GM23338 (cell line): ENCODE measurements around the gene HMG20B. TPM values are rescaled to one million over a fixed set of nuclear protein-coding genes. Genes with fewer than 3 reads are reported as not detected.

Source experiments
- ATAC-seq: fragments of 200-7000 bp; cut with Tn5 transposase; 3 replicates; pipeline ENCODE4 v1.9.1; 2020
- DNase-seq: peaks from one replicate; pipeline ENCODE4 v3.0.0-alpha.2; 2015; ENCODE audit warnings: low spot score
- H2AFZ ChIP-seq: fragments of 200-600 bp; sonication (generic); 2 replicates; pipeline ENCODE4 v1.8.0; 2016; ENCODE audit warnings: antibody characterized with exemption, mild to moderate bottlenecking, moderate library complexity
- H3F3A ChIP-seq: fragments of 200-600 bp; sonication (generic); replicated peaks from 2 replicates; pipeline ENCODE4 v1.8.0; 2017; ENCODE audit warnings: antibody characterized with exemption, mixed run types, low read depth
- H3K27ac ChIP-seq: fragments of 200-600 bp; sonication (generic); 2 replicates; pipeline ENCODE4 v1.6.1; 2016; ENCODE audit warnings: low read depth
- H3K27me3 ChIP-seq: fragments of 200-600 bp; sonication (generic); 2 replicates; pipeline ENCODE4 v1.8.0; 2016; ENCODE audit warnings: mild to moderate bottlenecking, mixed run types, moderate library complexity; ENCODE audit not compliant: insufficient read depth
- H3K36me3 ChIP-seq: fragments of 200-600 bp; sonication (generic); 2 replicates; pipeline ENCODE4 v1.8.0; 2016; ENCODE audit warnings: mild to moderate bottlenecking; ENCODE audit not compliant: insufficient read depth
- H3K4me1 ChIP-seq: fragments of 200-600 bp; sonication (generic); 2 replicates; pipeline ENCODE4 v1.8.0; 2016; ENCODE audit warnings: mild to moderate bottlenecking, moderate library complexity; ENCODE audit not compliant: insufficient read depth
- H3K4me2 ChIP-seq: fragments of 200-600 bp; sonication (generic); 2 replicates; pipeline ENCODE4 v1.7.1; 2017; ENCODE audit warnings: mixed run types
- H3K4me3 ChIP-seq: fragments of 200-600 bp; sonication (generic); 2 replicates; pipeline ENCODE4 v1.6.1; 2016; ENCODE audit warnings: mixed run types
- H3K79me2 ChIP-seq: fragments of 200-600 bp; sonication (generic); replicated peaks from 2 replicates; pipeline ENCODE4 v1.8.0; 2017; ENCODE audit warnings: mild to moderate bottlenecking; ENCODE audit not compliant: insufficient read depth
- H3K9me2 ChIP-seq: fragments of 200-600 bp; sonication (generic); 2 replicates; pipeline ENCODE4 v1.8.0; 2017; ENCODE audit not compliant: insufficient read depth
- H4K20me1 ChIP-seq: fragments of 200-600 bp; sonication (generic); replicated peaks from 2 replicates; pipeline ENCODE4 v1.8.0; 2017; ENCODE audit warnings: mild to moderate bottlenecking; ENCODE audit not compliant: insufficient read depth
- H3K27ac Mint-ChIP-seq: 2 replicates; pipeline ENCODE4 v1.8.0; 2020; ENCODE audit warnings: inconsistent platforms, mild to moderate bottlenecking, moderate library complexity, mixed read lengths
- H3K27me3 Mint-ChIP-seq: 3 replicates; pipeline ENCODE4 v1.8.0; 2022; ENCODE audit warnings: low read depth, mild to moderate bottlenecking, moderate library complexity, mixed read lengths, inconsistent platforms; ENCODE audit not compliant: insufficient read depth, poor library complexity
- H3K36me3 Mint-ChIP-seq: 3 replicates; pipeline ENCODE4 v1.8.0; 2021; ENCODE audit warnings: low read depth, mild to moderate bottlenecking, inconsistent platforms, moderate library complexity, mixed read lengths
- H3K4me1 Mint-ChIP-seq: 3 replicates; pipeline ENCODE4 v1.8.0; 2020; ENCODE audit warnings: mild to moderate bottlenecking, inconsistent platforms, mixed read lengths
- H3K4me3 Mint-ChIP-seq: 3 replicates; pipeline ENCODE4 v1.8.0; 2021; ENCODE audit warnings: moderate library complexity, mild to moderate bottlenecking, inconsistent platforms, mixed read lengths
- H3K9me3 Mint-ChIP-seq: 3 replicates; pipeline ENCODE4 v1.8.0; 2020; ENCODE audit warnings: moderate library complexity, mild to moderate bottlenecking, inconsistent platforms, mixed read lengths
- CTCF ChIP-seq, 2 experiments: fragments of 200-600 bp in 1 of 2; sonication (generic) in 1 of 2; conservative IDR thresholded peaks; 2 replicates each; pipeline versions ENCODE4 v1.5.1 to v1.6.1; 2016 to 2017; ENCODE audit warnings: antibody characterized with exemption in 2 of 2, low read depth in 2 of 2, mild to moderate bottlenecking in 2 of 2, moderate library complexity in 1 of 2
- EZH2 ChIP-seq: fragments of 200-600 bp; sonication (generic); IDR thresholded peaks from one replicate; pipeline ENCODE4 v1.8.0; 2017; ENCODE audit warnings: antibody characterized with exemption, mild to moderate bottlenecking, low read depth; ENCODE audit not compliant: unreplicated experiment
- NANOG ChIP-seq: IDR thresholded peaks from 2 replicates; pipeline ENCODE4 v1.6.1; 2016; ENCODE audit warnings: antibody characterized with exemption, borderline replicate concordance
- STAT1 ChIP-seq: IDR thresholded peaks from one replicate; pipeline ENCODE4 v1.6.1; 2016; ENCODE audit warnings: antibody characterized with exemption; ENCODE audit not compliant: unreplicated experiment
- ZNF114 ChIP-seq: fragments of 250-450 bp; sonication (Bioruptor Pico); IDR thresholded peaks from 2 replicates; pipeline ENCODE4 v1.5.0; 2020; ENCODE audit warnings: mild to moderate bottlenecking, moderate library complexity
- polyA plus RNA-seq: library from polyadenylated mRNA; unstranded; fragments of >200 nt; fragmentation: Nextera tagmentation; extraction: Ambion mirVana; gene quantifications from 2 replicates; pipeline ENCODE4 v1.2.1, GENCODE V29; 2016
- total RNA-seq: library from RNA; depleted of rRNA; stranded (reverse); fragments of >200 nt; shearing (Covaris generic); gene quantifications from 2 replicates; pipeline ENCODE4 v1.2.3, GENCODE V29; 2014
- TF ChIP-seq, protein P1 (sequence below): IDR thresholded peaks from one replicate; pipeline ENCODE4 v1.6.1; 2018; ENCODE audit warnings: antibody characterized with exemption; ENCODE audit not compliant: unreplicated experiment
- TF ChIP-seq, protein P2 (sequence below): IDR thresholded peaks from 2 replicates; pipeline ENCODE4 v1.6.1; 2016; ENCODE audit warnings: antibody characterized with exemption
- TF ChIP-seq, protein P3 (sequence below): fragments of 250-450 bp; sonication (Bioruptor Pico); IDR thresholded peaks from 2 replicates; pipeline ENCODE4 v1.5.0; 2020; ENCODE audit warnings: mild to moderate bottlenecking, moderate library complexity

The HMG20B gene
- total and polyA plus RNA-seq, 2 experiments from 2014 or later = 74.1 to 130 TPM

DNA sequence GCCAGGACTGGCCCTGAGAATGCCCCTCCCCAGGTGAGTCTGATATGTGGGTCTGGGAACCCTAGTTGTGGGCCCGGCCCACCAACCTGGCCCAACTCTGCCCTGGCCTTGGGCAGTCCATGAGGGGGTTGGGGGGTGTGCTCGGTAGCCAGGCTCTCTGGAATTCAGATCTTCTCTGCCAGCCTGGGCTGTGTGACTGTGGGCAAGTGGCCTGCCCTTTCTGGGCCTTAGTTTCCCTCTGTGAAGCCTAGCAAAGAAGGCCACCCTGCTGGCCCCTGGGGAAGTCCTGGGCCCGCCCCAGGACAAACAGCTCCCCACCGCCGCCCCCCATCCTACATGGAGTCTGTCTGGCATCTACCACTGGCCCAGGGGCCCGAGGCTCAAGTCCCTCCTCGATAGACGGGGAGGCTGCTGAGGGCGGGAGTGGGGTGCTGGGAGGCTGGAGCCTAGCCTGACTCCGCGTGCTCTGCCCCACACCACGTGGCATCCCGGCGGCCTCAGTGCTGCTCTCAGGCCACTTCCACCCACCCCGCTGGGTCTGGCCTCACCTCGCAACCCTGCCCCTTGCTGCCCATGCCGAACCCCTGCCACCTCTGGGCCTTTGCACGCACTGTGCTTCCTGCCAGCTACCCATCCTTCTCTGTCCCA, 42.2 kb downstream of the HMG20B start (continued):
- TF ChIP-seq CTCF (conservative IDR thresholded peaks at IDR 0.05; ENCODE audit: low read depth in 2 of 2) (no peak), STAT1 (no peak), NANOG (no peak), ZNF114 (CRISPR knock-in tag) (no peak)
- TF ChIP-seq, protein P1, sequence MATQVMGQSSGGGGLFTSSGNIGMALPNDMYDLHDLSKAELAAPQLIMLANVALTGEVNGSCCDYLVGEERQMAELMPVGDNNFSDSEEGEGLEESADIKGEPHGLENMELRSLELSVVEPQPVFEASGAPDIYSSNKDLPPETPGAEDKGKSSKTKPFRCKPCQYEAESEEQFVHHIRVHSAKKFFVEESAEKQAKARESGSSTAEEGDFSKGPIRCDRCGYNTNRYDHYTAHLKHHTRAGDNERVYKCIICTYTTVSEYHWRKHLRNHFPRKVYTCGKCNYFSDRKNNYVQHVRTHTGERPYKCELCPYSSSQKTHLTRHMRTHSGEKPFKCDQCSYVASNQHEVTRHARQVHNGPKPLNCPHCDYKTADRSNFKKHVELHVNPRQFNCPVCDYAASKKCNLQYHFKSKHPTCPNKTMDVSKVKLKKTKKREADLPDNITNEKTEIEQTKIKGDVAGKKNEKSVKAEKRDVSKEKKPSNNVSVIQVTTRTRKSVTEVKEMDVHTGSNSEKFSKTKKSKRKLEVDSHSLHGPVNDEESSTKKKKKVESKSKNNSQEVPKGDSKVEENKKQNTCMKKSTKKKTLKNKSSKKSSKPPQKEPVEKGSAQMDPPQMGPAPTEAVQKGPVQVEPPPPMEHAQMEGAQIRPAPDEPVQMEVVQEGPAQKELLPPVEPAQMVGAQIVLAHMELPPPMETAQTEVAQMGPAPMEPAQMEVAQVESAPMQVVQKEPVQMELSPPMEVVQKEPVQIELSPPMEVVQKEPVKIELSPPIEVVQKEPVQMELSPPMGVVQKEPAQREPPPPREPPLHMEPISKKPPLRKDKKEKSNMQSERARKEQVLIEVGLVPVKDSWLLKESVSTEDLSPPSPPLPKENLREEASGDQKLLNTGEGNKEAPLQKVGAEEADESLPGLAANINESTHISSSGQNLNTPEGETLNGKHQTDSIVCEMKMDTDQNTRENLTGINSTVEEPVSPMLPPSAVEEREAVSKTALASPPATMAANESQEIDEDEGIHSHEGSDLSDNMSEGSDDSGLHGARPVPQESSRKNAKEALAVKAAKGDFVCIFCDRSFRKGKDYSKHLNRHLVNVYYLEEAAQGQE = no peak

GRCh38 chr19:3615524-3616135, 42.9 kb downstream of the HMG20B start:
- no peak overlapping the region for H3K4me3 ChIP-seq
- no peak for TF ChIP-seq EZH2
- TF ChIP-seq, protein P2, sequence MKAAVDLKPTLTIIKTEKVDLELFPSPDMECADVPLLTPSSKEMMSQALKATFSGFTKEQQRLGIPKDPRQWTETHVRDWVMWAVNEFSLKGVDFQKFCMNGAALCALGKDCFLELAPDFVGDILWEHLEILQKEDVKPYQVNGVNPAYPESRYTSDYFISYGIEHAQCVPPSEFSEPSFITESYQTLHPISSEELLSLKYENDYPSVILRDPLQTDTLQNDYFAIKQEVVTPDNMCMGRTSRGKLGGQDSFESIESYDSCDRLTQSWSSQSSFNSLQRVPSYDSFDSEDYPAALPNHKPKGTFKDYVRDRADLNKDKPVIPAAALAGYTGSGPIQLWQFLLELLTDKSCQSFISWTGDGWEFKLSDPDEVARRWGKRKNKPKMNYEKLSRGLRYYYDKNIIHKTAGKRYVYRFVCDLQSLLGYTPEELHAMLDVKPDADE = no peak
- TF ChIP-seq, protein P3, sequence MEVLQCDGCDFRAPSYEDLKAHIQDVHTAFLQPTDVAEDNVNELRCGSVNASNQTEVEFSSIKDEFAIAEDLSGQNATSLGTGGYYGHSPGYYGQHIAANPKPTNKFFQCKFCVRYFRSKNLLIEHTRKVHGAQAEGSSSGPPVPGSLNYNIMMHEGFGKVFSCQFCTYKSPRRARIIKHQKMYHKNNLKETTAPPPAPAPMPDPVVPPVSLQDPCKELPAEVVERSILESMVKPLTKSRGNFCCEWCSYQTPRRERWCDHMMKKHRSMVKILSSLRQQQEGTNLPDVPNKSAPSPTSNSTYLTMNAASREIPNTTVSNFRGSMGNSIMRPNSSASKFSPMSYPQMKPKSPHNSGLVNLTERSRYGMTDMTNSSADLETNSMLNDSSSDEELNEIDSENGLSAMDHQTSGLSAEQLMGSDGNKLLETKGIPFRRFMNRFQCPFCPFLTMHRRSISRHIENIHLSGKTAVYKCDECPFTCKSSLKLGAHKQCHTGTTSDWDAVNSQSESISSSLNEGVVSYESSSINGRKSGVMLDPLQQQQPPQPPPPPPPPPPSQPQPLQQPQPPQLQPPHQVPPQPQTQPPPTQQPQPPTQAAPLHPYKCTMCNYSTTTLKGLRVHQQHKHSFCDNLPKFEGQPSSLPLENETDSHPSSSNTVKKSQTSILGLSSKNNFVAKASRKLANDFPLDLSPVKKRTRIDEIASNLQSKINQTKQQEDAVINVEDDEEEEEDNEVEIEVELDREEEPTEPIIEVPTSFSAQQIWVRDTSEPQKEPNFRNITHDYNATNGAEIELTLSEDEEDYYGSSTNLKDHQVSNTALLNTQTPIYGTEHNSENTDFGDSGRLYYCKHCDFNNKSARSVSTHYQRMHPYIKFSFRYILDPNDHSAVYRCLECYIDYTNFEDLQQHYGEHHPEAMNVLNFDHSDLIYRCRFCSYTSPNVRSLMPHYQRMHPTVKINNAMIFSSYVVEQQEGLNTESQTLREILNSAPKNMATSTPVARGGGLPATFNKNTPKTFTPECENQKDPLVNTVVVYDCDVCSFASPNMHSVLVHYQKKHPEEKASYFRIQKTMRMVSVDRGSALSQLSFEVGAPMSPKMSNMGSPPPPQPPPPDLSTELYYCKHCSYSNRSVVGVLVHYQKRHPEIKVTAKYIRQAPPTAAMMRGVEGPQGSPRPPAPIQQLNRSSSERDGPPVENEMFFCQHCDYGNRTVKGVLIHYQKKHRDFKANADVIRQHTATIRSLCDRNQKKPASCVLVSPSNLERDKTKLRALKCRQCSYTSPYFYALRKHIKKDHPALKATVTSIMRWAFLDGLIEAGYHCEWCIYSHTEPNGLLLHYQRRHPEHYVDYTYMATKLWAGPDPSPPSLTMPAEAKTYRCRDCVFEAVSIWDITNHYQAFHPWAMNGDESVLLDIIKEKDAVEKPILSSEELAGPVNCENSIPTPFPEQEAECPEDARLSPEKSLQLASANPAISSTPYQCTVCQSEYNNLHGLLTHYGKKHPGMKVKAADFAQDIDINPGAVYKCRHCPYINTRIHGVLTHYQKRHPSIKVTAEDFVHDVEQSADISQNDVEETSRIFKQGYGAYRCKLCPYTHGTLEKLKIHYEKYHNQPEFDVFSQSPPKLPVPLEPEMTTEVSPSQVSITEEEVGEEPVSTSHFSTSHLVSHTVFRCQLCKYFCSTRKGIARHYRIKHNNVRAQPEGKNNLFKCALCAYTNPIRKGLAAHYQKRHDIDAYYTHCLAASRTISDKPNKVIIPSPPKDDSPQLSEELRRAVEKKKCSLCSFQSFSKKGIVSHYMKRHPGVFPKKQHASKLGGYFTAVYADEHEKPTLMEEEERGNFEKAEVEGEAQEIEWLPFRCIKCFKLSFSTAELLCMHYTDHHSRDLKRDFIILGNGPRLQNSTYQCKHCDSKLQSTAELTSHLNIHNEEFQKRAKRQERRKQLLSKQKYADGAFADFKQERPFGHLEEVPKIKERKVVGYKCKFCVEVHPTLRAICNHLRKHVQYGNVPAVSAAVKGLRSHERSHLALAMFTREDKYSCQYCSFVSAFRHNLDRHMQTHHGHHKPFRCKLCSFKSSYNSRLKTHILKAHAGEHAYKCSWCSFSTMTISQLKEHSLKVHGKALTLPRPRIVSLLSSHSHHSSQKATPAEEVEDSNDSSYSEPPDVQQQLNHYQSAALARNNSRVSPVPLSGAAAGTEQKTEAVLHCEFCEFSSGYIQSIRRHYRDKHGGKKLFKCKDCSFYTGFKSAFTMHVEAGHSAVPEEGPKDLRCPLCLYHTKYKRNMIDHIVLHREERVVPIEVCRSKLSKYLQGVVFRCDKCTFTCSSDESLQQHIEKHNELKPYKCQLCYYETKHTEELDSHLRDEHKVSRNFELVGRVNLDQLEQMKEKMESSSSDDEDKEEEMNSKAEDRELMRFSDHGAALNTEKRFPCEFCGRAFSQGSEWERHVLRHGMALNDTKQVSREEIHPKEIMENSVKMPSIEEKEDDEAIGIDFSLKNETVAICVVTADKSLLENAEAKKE = no peak

More at GRCh38 chr19:3615524-3616135, 42.9 kb downstream of the HMG20B start:
- H3K4me3 Mint-ChIP-seq = no peak overlapping the region
- H3K4me1 ChIP-seq = no peaks in the 10 kb centered on the region; the same call in 1 of the 2 replicates
- no peaks in the 10 kb centered on the region for H3K36me3 ChIP-seq
- H3K4me1 Mint-ChIP-seq = 0 out of 3 replicates have a peak, but pooled peaks cover 2% of the 10 kb centered on the region
- peaks cover 16% of the 10 kb centered on the region for H3K36me3 Mint-ChIP-seq
- no peak overlapping the region for H3K4me2 ChIP-seq
- no peak overlapping the region for H3K27ac ChIP-seq
- peaks cover 4% of the 10 kb centered on the region for H3K27me3 Mint-ChIP-seq
- H2AFZ ChIP-seq = no peak overlapping the region
- ATAC-seq = no peak
- H3K27me3 ChIP-seq = no peaks in the 10 kb centered on the region
- H4K20me1 ChIP-seq = peaks cover 5% of the 10 kb centered on the region
- 0 out of 2 replicates have a peak, but pooled peaks cover 8% of the 10 kb centered on the region for H3F3A ChIP-seq
- no peaks in the 10 kb centered on the region for H3K9me2 ChIP-seq
- no peaks in the 10 kb centered on the region for H3K79me2 ChIP-seq
- no peaks in the 10 kb centered on the region for H3K9me3 Mint-ChIP-seq
- H3K27ac Mint-ChIP-seq = no peak overlapping the region
- no peak for DNase-seq
